K562 (cell line): ENCODE results near the gene ELAVL3. TPM values are rescaled to one million over a fixed set of nuclear protein-coding genes. Genes with fewer than 3 reads are reported as not detected.

Source experiments
- ASH1L ChIP-seq: fragments of 450-650 bp; IDR thresholded peaks from 2 replicates; pipeline ENCODE4 v1.6.1; 2018; ENCODE audit warnings: borderline replicate concordance, mild to moderate bottlenecking, low read depth; ENCODE audit not compliant: partially characterized antibody
- BMI1 ChIP-seq: fragments of 150-350 bp; IDR thresholded peaks from 2 replicates; pipeline ENCODE4 v1.6.1; 2014; ENCODE audit warnings: low read length
- CREM ChIP-seq: IDR thresholded peaks from 2 replicates; pipeline ENCODE4 v1.6.1; 2014; ENCODE audit warnings: antibody characterized with exemption, low read depth
- DNMT1 ChIP-seq: fragments of 450-650 bp; IDR thresholded peaks from 2 replicates; pipeline ENCODE4 v1.6.1; 2016; ENCODE audit warnings: antibody characterized with exemption, mild to moderate bottlenecking
- LEF1 ChIP-seq: fragments of 450-650 bp; IDR thresholded peaks from 2 replicates; pipeline ENCODE4 v1.6.1; 2016; ENCODE audit warnings: mild to moderate bottlenecking
- MCM3 ChIP-seq: fragments of 450-650 bp; IDR thresholded peaks from 2 replicates; pipeline ENCODE4 v1.6.1; 2016
- PML ChIP-seq: IDR thresholded peaks from 2 replicates; pipeline ENCODE4 v1.6.1; 2012; ENCODE audit warnings: low read length, inconsistent platforms
- POLR2AphosphoS5 ChIP-seq: IDR thresholded peaks from 2 replicates; pipeline ENCODE4 v1.6.1; 2011; ENCODE audit warnings: mild to moderate bottlenecking, low read depth, low read length, moderate library complexity; ENCODE audit not compliant: control insufficient read depth, insufficient read depth
- TSC22D4 ChIP-seq: fragments of 450-650 bp; IDR thresholded peaks from 2 replicates; pipeline ENCODE4 v1.6.1; 2016; ENCODE audit warnings: missing genetic modification characterization, missing biosample characterization, control low read depth
- ZFP30 ChIP-seq: fragments of 250-450 bp; sonication (Bioruptor Pico); IDR thresholded peaks from 2 replicates; pipeline ENCODE4 v1.8.0; 2022; ENCODE audit warnings: moderate library complexity, mild to moderate bottlenecking, inconsistent platforms, borderline replicate concordance
- polyA plus RNA-seq, 8 experiments: library from polyadenylated mRNA; depleted of rRNA in 4 of 8; stranded (reverse) in 5 of 8; unstranded in 3 of 8; fragments of >200 nt; fragmentation: Nextera tagmentation in 2 of 8; fragmentation: Illumina TruSeq in 1 of 8; extraction: Ambion mirVana in 2 of 8; extraction: Trizol in 1 of 8; gene quantifications; 2 replicates each; pipeline versions ENCODE4 v1.2.1 to v1.2.3, GENCODE V29; 2011 to 2014; ENCODE audit warnings: inconsistent platforms in 1 of 8, missing spikeins in 1 of 8
- total RNA-seq, 7 experiments: library from RNA; depleted of rRNA in 6 of 7; stranded (reverse); fragments of >200 nt in 6 of 7; fragmentation: Illumina TruSeq in 2 of 7; extraction: Trizol in 2 of 7; gene quantifications; 2 replicates each; pipeline versions ENCODE4 v1.2.1 to v1.2.3, GENCODE V29; 2011 to 2021; ENCODE audit warnings: low replicate concordance in 1 of 7
- TF ChIP-seq, protein P1 (sequence below): sonication (generic); formaldehyde crosslinking; IDR thresholded peaks from 2 replicates; pipeline ENCODE4 v1.8.0; 2022; ENCODE audit warnings: mild to moderate bottlenecking, low read depth, missing genetic modification reagents
- TF ChIP-seq, protein P2 (sequence below): sonication (generic); formaldehyde crosslinking; IDR thresholded peaks from 2 replicates; pipeline ENCODE4 v1.5.0; 2020; ENCODE audit warnings: missing genetic modification reagents
- TF ChIP-seq, protein P3 (sequence below): sonication (generic); formaldehyde crosslinking; IDR thresholded peaks from 2 replicates; pipeline ENCODE4 v1.9.0; 2022; ENCODE audit warnings: mild to moderate bottlenecking, missing genetic modification reagents
- TF ChIP-seq, protein P4 (sequence below), 2 experiments: fragments of 450-650 bp; formaldehyde crosslinking in 1 of 2; IDR thresholded peaks; 2 replicates each; pipeline versions ENCODE4 v1.4.0 to v1.6.1; 2014 to 2020; ENCODE audit warnings: mild to moderate bottlenecking in 2 of 2, borderline replicate concordance in 1 of 2, low read depth in 1 of 2
- TF ChIP-seq, protein P5 (sequence below): fragments of 250-450 bp; sonication (Bioruptor Pico); IDR thresholded peaks from 2 replicates; pipeline ENCODE4 v1.8.0; 2022; ENCODE audit warnings: inconsistent platforms, mild to moderate bottlenecking, moderate library complexity, borderline replicate concordance

Gene ELAVL3
- total and polyA plus RNA-seq, 9 of the 15 experiments (the other 6 are each of a cell fraction or from before 2014, with no cell fraction given), result not detected

DNA sequence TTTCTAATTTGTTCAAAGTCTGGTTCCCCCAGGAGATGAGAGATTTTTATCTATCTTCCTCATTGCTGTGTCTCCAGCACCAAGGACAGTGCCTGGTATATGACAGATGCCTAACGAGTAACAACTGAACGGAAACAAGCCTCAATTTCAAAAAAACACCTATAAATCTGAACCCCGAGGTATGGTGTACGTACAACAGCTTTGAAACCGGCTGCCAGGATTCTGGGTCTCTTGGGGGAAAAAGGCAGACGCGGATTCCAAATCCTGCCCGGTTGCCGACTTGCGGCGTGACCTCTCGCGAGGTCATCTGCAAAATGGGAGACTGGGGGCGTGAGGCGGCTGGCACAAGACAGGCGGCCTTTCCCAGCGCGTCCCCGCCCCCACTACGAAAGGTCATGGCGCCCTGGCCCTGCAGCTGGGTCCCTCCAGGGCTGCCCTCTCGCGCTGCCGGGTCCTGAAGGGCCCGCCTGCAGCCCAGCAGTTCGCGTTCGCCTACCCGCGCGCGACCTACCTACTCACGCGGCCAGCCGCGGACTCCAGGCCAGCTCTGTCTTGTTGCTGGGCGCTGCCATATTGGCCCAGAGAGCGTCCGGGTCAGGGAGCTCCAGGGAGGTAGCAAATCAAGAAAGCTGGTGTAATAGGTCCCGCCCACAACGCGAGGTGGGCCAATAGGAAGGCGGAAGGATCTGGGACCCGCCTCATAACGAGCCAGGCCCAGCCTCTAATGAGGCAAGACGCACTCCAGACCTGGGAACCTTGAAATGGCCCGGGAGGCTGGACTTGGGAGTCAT is 47.9 kb upstream of the ELAVL3 start, which contains the start of gene ECSIT (continued):
- no peak for TF ChIP-seq ZFP30 (CRISPR knock-in tag)
- TF ChIP-seq TSC22D4 (tag), result no peak
- TF ChIP-seq, protein P1, sequence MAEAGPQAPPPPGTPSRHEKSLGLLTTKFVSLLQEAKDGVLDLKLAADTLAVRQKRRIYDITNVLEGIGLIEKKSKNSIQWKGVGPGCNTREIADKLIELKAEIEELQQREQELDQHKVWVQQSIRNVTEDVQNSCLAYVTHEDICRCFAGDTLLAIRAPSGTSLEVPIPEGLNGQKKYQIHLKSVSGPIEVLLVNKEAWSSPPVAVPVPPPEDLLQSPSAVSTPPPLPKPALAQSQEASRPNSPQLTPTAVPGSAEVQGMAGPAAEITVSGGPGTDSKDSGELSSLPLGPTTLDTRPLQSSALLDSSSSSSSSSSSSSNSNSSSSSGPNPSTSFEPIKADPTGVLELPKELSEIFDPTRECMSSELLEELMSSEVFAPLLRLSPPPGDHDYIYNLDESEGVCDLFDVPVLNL (CRISPR knock-in tag), result no peak
- TF ChIP-seq CREM, result peak; percentile 56
- no peak for TF ChIP-seq MCM3
- TF ChIP-seq PML, result no peak
- TF ChIP-seq, protein P2, sequence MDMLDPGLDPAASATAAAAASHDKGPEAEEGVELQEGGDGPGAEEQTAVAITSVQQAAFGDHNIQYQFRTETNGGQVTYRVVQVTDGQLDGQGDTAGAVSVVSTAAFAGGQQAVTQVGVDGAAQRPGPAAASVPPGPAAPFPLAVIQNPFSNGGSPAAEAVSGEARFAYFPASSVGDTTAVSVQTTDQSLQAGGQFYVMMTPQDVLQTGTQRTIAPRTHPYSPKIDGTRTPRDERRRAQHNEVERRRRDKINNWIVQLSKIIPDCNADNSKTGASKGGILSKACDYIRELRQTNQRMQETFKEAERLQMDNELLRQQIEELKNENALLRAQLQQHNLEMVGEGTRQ (CRISPR knock-in tag), result 0 out of 2 replicates have a peak, but pooled peaks have one; percentile 3
- peak; percentile 51 for TF ChIP-seq ASH1L
- TF ChIP-seq, protein P3, sequence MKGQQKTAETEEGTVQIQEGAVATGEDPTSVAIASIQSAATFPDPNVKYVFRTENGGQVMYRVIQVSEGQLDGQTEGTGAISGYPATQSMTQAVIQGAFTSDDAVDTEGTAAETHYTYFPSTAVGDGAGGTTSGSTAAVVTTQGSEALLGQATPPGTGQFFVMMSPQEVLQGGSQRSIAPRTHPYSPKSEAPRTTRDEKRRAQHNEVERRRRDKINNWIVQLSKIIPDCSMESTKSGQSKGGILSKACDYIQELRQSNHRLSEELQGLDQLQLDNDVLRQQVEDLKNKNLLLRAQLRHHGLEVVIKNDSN (CRISPR knock-in tag), result peak; percentile 44; the same call in 1 of the 2 replicates
- no peak for TF ChIP-seq DNMT1
- no peak for TF ChIP-seq BMI1
- TF ChIP-seq, protein P4, sequence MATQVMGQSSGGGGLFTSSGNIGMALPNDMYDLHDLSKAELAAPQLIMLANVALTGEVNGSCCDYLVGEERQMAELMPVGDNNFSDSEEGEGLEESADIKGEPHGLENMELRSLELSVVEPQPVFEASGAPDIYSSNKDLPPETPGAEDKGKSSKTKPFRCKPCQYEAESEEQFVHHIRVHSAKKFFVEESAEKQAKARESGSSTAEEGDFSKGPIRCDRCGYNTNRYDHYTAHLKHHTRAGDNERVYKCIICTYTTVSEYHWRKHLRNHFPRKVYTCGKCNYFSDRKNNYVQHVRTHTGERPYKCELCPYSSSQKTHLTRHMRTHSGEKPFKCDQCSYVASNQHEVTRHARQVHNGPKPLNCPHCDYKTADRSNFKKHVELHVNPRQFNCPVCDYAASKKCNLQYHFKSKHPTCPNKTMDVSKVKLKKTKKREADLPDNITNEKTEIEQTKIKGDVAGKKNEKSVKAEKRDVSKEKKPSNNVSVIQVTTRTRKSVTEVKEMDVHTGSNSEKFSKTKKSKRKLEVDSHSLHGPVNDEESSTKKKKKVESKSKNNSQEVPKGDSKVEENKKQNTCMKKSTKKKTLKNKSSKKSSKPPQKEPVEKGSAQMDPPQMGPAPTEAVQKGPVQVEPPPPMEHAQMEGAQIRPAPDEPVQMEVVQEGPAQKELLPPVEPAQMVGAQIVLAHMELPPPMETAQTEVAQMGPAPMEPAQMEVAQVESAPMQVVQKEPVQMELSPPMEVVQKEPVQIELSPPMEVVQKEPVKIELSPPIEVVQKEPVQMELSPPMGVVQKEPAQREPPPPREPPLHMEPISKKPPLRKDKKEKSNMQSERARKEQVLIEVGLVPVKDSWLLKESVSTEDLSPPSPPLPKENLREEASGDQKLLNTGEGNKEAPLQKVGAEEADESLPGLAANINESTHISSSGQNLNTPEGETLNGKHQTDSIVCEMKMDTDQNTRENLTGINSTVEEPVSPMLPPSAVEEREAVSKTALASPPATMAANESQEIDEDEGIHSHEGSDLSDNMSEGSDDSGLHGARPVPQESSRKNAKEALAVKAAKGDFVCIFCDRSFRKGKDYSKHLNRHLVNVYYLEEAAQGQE (IDR thresholded peaks at IDR 0.05; ENCODE audit: borderline replicate concordance), result peak; percentile 99
- TF ChIP-seq, protein P4 (CRISPR knock-in tag; IDR thresholded peaks at IDR 0.05; ENCODE audit: low read depth), result peak; percentile 96
- TF ChIP-seq POLR2AphosphoS5, result peak; percentile 47; the same call in 1 of the 2 replicates
- no peak for TF ChIP-seq LEF1
- TF ChIP-seq, protein P5, sequence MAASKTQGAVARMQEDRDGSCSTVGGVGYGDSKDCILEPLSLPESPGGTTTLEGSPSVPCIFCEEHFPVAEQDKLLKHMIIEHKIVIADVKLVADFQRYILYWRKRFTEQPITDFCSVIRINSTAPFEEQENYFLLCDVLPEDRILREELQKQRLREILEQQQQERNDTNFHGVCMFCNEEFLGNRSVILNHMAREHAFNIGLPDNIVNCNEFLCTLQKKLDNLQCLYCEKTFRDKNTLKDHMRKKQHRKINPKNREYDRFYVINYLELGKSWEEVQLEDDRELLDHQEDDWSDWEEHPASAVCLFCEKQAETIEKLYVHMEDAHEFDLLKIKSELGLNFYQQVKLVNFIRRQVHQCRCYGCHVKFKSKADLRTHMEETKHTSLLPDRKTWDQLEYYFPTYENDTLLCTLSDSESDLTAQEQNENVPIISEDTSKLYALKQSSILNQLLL (CRISPR knock-in tag), result no peak
